Liver (tissue), 9 donors: ENCODE measurements around the gene PLCL1. TPM values are rescaled to one million over a fixed set of nuclear protein-coding genes. Genes with fewer than 3 reads are reported as not detected.

Experiments
- DNase-seq: peaks from one replicate; pipeline ENCODE4 v3.0.0-alpha.2; 2017; ENCODE audit warnings: low spot score
- H3K27ac ChIP-seq, 2 donors: one replicate each; pipeline ENCODE4 v1.7.0; 2013; ENCODE audit warnings: inconsistent platforms in 2 of 2, low read length in 2 of 2, control low read depth in 1 of 2, low read depth in 1 of 2, mild to moderate bottlenecking in 1 of 2
- H3K27me3 ChIP-seq, 4 donors: one replicate each; pipeline versions ENCODE4 v1.6.1 to v1.7.0; 2013; ENCODE audit warnings: low read length in 3 of 4, inconsistent platforms in 1 of 4, mild to moderate bottlenecking in 1 of 4, moderate library complexity in 1 of 4; ENCODE audit not compliant: control insufficient read depth in 4 of 4, insufficient read depth in 4 of 4
- H3K36me3 ChIP-seq, 4 donors: one replicate each; pipeline versions ENCODE4 v1.6.1 to v1.7.0; 2013; ENCODE audit warnings: low read length in 3 of 4, mild to moderate bottlenecking in 3 of 4, low read depth in 1 of 4, moderate library complexity in 1 of 4; ENCODE audit not compliant: control insufficient read depth in 4 of 4, insufficient read depth in 3 of 4
- H3K4me1 ChIP-seq, 4 donors: one replicate each; pipeline versions ENCODE4 v1.6.1 to v1.7.0; 2013; ENCODE audit warnings: low read length in 3 of 4, mild to moderate bottlenecking in 3 of 4, moderate library complexity in 1 of 4; ENCODE audit not compliant: control insufficient read depth in 4 of 4, insufficient read depth in 4 of 4
- H3K4me3 ChIP-seq, 3 donors: one replicate each; pipeline versions ENCODE4 v1.6.1 to v1.7.0; 2013; ENCODE audit warnings: low read length in 3 of 3, control low read depth in 1 of 3, low read depth in 1 of 3, mild to moderate bottlenecking in 1 of 3
- H3K9ac ChIP-seq, 2 donors: one replicate each; pipeline ENCODE4 v1.7.0; 2013; ENCODE audit warnings: low read length in 2 of 2, mild to moderate bottlenecking in 2 of 2, moderate library complexity in 2 of 2, control low read depth in 1 of 2, low read depth in 1 of 2
- H3K9me3 ChIP-seq, 4 donors: one replicate each; pipeline versions ENCODE4 v1.6.1 to v1.7.0; 2013; ENCODE audit warnings: low read length in 3 of 4; ENCODE audit not compliant: control insufficient read depth in 4 of 4
- CTCF ChIP-seq: fragments of 150-350 bp; IDR thresholded peaks from 2 replicates; pipeline ENCODE4 v1.5.1; 2017; ENCODE audit warnings: improper control_type of control experiment, low read depth, low read length; ENCODE audit not compliant: missing input control
- EGR1 ChIP-seq, 2 donors: IDR thresholded peaks; 2 replicates each; pipeline ENCODE4 v1.6.1; 2016 to 2018; ENCODE audit warnings: antibody characterized with exemption in 2 of 2, low read depth in 2 of 2
- FOXA1 ChIP-seq: IDR thresholded peaks from 2 replicates; pipeline ENCODE4 v1.6.1; 2016; ENCODE audit warnings: antibody characterized with exemption
- FOXA2 ChIP-seq: IDR thresholded peaks from 2 replicates; pipeline ENCODE4 v1.6.1; 2016; ENCODE audit warnings: antibody characterized with exemption
- HNF4A ChIP-seq, 2 donors: conservative IDR thresholded peaks; 2 replicates each; pipeline ENCODE4 v1.6.1; 2016; ENCODE audit warnings: antibody characterized with exemption in 2 of 2, mild to moderate bottlenecking in 2 of 2
- HNF4G ChIP-seq: IDR thresholded peaks from 2 replicates; pipeline ENCODE4 v1.6.1; 2016; ENCODE audit warnings: antibody characterized with exemption
- JUND ChIP-seq, 2 donors: IDR thresholded peaks; 2 replicates each; pipeline ENCODE4 v1.6.1; 2016; ENCODE audit warnings: antibody characterized with exemption in 2 of 2
- RAD21 ChIP-seq, 2 donors: IDR thresholded peaks; 2 replicates each; pipeline ENCODE4 v1.6.1; 2016; ENCODE audit warnings: antibody characterized with exemption in 2 of 2, mild to moderate bottlenecking in 2 of 2
- REST ChIP-seq: IDR thresholded peaks from 2 replicates; pipeline ENCODE4 v1.6.1; 2016; ENCODE audit warnings: antibody characterized with exemption, mild to moderate bottlenecking
- SP1 ChIP-seq: IDR thresholded peaks from 2 replicates; pipeline ENCODE4 v1.6.1; 2018; ENCODE audit warnings: antibody characterized with exemption, mild to moderate bottlenecking
- ZBTB33 ChIP-seq: IDR thresholded peaks from 2 replicates; pipeline ENCODE4 v1.6.1; 2016; ENCODE audit warnings: antibody characterized with exemption
- WGBS: extraction: QIAGEN DNeasy Blood & Tissue Kit; methylation state at CpG from one replicate; pipeline ENCODE4 v1.1.7; 2013; 5-methylcytosine and 5-hydroxymethylcytosine counted together
- polyA plus RNA-seq, 2 donors: library from polyadenylated mRNA; stranded (reverse) in 1 of 2; unstranded in 1 of 2; fragments of 200-250 nt in 1 of 2; fragments of >200 nt in 1 of 2; fragmentation: Nextera tagmentation in 1 of 2; extraction: Ambion mirVana in 1 of 2; gene quantifications; one replicate each; pipeline versions ENCODE4 v1.2.1 to v1.2.3, GENCODE V29; 2013 to 2015
- total RNA-seq, 2 donors: library from RNA; depleted of rRNA; stranded (reverse); fragments of >200 nt; gene quantifications; one replicate each; pipeline ENCODE4 v1.2.3, GENCODE V29; 2014
- donor health status: healthy.
- donor health status: healthy.
- donor health status: healthy.
- donor health status: healthy.
- donor health status: healthy.

PLCL1 gene
- total and polyA plus RNA-seq, 4 donors = 0.08 to 0.59 (median 0.31) TPM

GRCh38 chr2:198116756-198117155, 312.4 kb downstream of the PLCL1 start:
- H3K9ac ChIP-seq = no peak overlapping the region
- no peak for DNase-seq
- no peaks in the 10 kb centered on the region for H3K36me3 ChIP-seq
- H3K4me1 ChIP-seq = no peaks in the 10 kb centered on the region
- TF ChIP-seq HNF4A (conservative IDR thresholded peaks at IDR 0.05) = no peak
- no peak for TF ChIP-seq REST
- no peak for TF ChIP-seq RAD21 (IDR thresholded peaks at IDR 0.05)
- TF ChIP-seq CTCF = no peak
- no peak for TF ChIP-seq EGR1 (IDR thresholded peaks at IDR 0.05; ENCODE audit: low read depth in 2 of 2)
- TF ChIP-seq HNF4G = no peak
- no peak for TF ChIP-seq JUND (IDR thresholded peaks at IDR 0.05)
- no peak for TF ChIP-seq ZBTB33
- no peaks in the 10 kb centered on the region for H3K9me3 ChIP-seq
- WGBS = 41% methylated on average over 1 of the region's 1 CpG
- no peak overlapping the region for H3K4me3 ChIP-seq
- no peaks in the 10 kb centered on the region for H3K27me3 ChIP-seq
- H3K27ac ChIP-seq = no peak overlapping the region

GRCh38 chr2:198117406-198118041, 313.1 kb downstream of the PLCL1 start:
- Histone ChIP-seq H3K4me3 (no peak overlapping the region), H3K9me3 (no peaks in the 10 kb centered on the region), H3K36me3 (no peaks in the 10 kb centered on the region), H3K27ac (no peak overlapping the region), H3K4me1 (no peaks in the 10 kb centered on the region), H3K27me3 (no peaks in the 10 kb centered on the region), H3K9ac (no peak overlapping the region)
- WGBS = 72% methylated on average over 4 of the region's 4 CpGs
- DNase-seq = no peak
- no peak for TF ChIP-seq FOXA1
- no peak for TF ChIP-seq HNF4G
- TF ChIP-seq SP1 = no peak
- TF ChIP-seq RAD21 (IDR thresholded peaks at IDR 0.05) = no peak
- TF ChIP-seq FOXA2 = no peak
- no peak for TF ChIP-seq EGR1 (IDR thresholded peaks at IDR 0.05; ENCODE audit: low read depth in 2 of 2)
